ENCODE data around the gene RBMS3.

RBMS3 gene

DNA sequence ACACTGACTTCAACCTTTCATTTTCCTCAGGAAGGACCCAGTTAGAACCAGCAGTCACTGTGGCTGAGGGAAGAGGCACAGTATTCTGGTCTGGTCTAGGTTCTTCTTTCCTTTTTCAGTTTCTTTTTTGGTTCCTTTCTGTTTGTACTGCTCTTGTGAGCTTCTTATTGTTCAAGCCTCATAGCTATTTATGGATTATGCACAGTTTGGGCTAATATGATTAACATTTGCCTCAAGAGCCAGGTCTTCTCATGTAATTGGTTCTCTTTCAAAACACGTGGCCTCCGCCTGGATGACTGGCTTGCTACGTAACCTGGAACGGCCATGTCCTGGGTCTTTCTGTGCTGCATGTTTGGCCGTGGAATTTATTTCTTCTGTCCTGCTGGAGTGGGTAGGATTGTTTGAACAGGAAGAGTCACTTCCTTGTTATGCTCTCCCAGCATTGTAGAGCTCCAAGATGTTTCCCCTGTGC, 43.3 kb downstream of the RBMS3 start:
- TF ChIP-seq CTCF (IDR thresholded peaks at IDR 0.05), result no peak

GRCh38 chr3:29329986-29330890, 49.4 kb downstream of the RBMS3 start:
- no peak for TF ChIP-seq CTCF (IDR thresholded peaks at IDR 0.05)

GRCh38 chr3:29331035-29331434, 50.2 kb downstream of the RBMS3 start:
- TF ChIP-seq CTCF (IDR thresholded peaks at IDR 0.05), result no peak

GRCh38 chr3:29331456-29332194, 50.8 kb downstream of the RBMS3 start:
- no peak for TF ChIP-seq CTCF (IDR thresholded peaks at IDR 0.05)

DNA sequence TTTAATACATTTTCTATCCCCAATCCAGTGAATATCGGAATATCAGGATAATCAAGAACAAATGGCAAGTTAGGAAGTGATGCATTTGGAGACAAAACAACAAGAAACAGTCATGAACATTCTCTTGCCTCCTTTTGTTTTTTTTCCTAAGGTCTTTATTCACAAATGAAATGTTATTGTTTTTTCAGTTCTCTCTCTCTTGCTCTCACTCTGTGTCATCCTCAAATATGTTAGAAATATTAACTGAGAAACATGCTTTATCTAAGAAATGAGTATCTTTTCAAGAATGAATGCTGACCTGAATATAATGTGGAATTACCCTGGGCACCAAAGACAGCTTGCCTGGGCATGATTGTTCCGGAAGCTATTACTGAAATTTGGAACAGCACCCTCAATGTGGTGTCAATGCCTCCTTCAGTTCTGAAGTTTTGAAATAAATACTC, 51.3 kb downstream of the RBMS3 start:
- no peak for TF ChIP-seq CTCF (IDR thresholded peaks at IDR 0.05)

DNA sequence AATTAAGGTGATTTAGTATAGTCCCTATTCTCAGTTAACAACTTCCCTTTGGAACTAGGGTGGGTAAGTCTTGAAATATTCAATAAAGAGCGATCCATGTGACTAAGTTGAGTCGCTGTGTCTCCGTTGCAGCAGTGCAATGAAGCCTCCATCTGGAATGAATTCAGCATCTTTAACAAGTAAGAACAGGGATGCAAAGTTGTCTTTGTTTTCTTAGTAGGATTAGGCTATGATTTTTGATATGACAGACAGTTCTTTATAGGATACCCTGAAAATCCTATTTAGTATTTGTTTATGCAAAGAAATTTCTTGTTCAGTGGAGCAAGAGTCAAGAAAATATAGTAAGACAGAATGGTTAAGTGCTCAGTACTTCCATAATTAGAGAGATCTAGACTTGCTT, 52.7 kb downstream of the RBMS3 start:
- TF ChIP-seq CTCF (IDR thresholded peaks at IDR 0.05), result no peak

DNA sequence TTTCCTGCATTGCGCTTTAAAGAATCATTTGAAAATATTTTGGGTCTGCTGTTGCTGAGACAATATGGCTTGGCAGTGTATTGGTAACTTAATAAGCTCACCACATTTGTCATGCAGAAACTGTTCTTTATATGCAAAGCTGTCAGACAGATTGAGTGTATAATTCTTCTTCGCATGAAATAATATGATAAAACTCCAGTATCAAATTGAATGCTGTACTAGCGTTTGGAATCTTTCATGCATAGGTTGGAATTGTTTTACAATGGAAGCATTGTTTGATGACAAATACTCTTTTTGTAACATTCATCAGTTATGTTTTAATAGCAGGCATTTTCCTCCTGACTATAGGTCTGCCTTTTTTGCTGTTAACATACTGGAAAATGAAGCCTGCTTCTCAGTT, 53.8 kb downstream of the RBMS3 start:
- TF ChIP-seq CTCF (IDR thresholded peaks at IDR 0.05), result no peak

Measured in LNCAP (cell line).